Measurements from ENCODE around the gene NUTF2.
A peak's percentile ranks its signal among the peaks of the same experiment; 100 is the strongest.
"Not testable (repeated sequence)": the region's sequence is repeated elsewhere in the genome, so short reads cannot be mapped to it uniquely, and the experiment has no call there.

The NUTF2 gene

GRCh38 chr16:67888331-67888730 lies 41.6 kb downstream of the NUTF2 start:
- no peak for DNase-seq

GRCh38 chr16:67892375-67892774 lies 45.6 kb downstream of the NUTF2 start:
- DNase-seq = no peak

- peak; percentile 91 for DNase-seq
These were observed 46.4 kb downstream of the NUTF2 start, which contains the start of gene PSKH1 for GRCh38 chr16:67892899-67893742. PSKH1 (plus strand) TSS chr16:67893254; CDS start chr16:67908750, 15,496 bp downstream.

- no peak for DNase-seq
These were observed 47.1 kb downstream of the NUTF2 start for GRCh38 chr16:67893743-67894399.

GRCh38 chr16:67897231-67897630 lies 50.5 kb downstream of the NUTF2 start:
- DNase-seq = no peak

GRCh38 chr16:67901734-67902133 lies 55.0 kb downstream of the NUTF2 start:
- DNase-seq = no peak

GRCh38 chr16:67902831-67903230 lies 56.1 kb downstream of the NUTF2 start:
- DNase-seq = no peak

GRCh38 chr16:67907397-67908180 lies 60.9 kb downstream of the NUTF2 start:
- DNase-seq = no peak

GRCh38 chr16:67909056-67909742 lies 62.5 kb downstream of the NUTF2 start:
- no peak for DNase-seq

GRCh38 chr16:67910158-67910557 lies 63.4 kb downstream of the NUTF2 start:
- no peak for DNase-seq

- no peak for DNase-seq
These were observed 68.2 kb downstream of the NUTF2 start for GRCh38 chr16:67914758-67915495.

GRCh38 chr16:67915496-67915769 lies 68.7 kb downstream of the NUTF2 start:
- not testable (repeated sequence) for DNase-seq

- DNase-seq = no peak
These were observed 69.3 kb downstream of the NUTF2 start for GRCh38 chr16:67915831-67916723.

- no peak for DNase-seq
These were observed 70.6 kb downstream of the NUTF2 start for GRCh38 chr16:67917140-67917851.

GRCh38 chr16:67917852-67918236 lies 71.1 kb downstream of the NUTF2 start:
- no peak for DNase-seq

GRCh38 chr16:67919622-67920221 lies 73.0 kb downstream of the NUTF2 start:
- DNase-seq = no peak

All from CD4-positive, alpha-beta T cell treated with Interferon gamma for 1 hour (primary cell).